HG03108 (cell line): ENCODE data around the gene HCN2.
"Not testable (repeated sequence)": the region's sequence is repeated elsewhere in the genome, so short reads cannot be mapped to it uniquely, and the experiment has no call there.

Experiments used
- ATAC-seq: cut with Tn5 transposase; IDR thresholded peaks from one replicate; pipeline ENCODE4 v1.9.1; 2021; ENCODE audit warnings: moderate library complexity; ENCODE audit not compliant: unreplicated experiment

Gene HCN2

GRCh38 chr19:617551-618246 is 28.0 kb downstream of the HCN2 start:
- no peak for ATAC-seq

GRCh38 chr19:618247-618619 is 28.6 kb downstream of the HCN2 start:
- ATAC-seq = no peak

GRCh38 chr19:618674-619285 is 29.1 kb downstream of the HCN2 start:
- ATAC-seq = no peak

- ATAC-seq = no peak
Observed at GRCh38 chr19:619286-620002, 29.8 kb downstream of the HCN2 start.

GRCh38 chr19:620166-620862 is 30.6 kb downstream of the HCN2 start:
- ATAC-seq = no peak

GRCh38 chr19:621191-621590 is 31.5 kb downstream of the HCN2 start:
- not testable (repeated sequence) for ATAC-seq

- no peak for ATAC-seq
Observed at GRCh38 chr19:621819-622218, 32.1 kb downstream of the HCN2 start.

GRCh38 chr19:622666-623065 is 33.0 kb downstream of the HCN2 start:
- no peak for ATAC-seq

- no peak for ATAC-seq
Observed at GRCh38 chr19:623175-623916, 33.7 kb downstream of the HCN2 start.

- no peak for ATAC-seq
Observed at GRCh38 chr19:623974-624373, 34.3 kb downstream of the HCN2 start.

GRCh38 chr19:624433-625109 is 34.9 kb downstream of the HCN2 start:
- ATAC-seq = no peak

- ATAC-seq = no peak
Observed at GRCh38 chr19:625257-625656, 35.6 kb downstream of the HCN2 start.

GRCh38 chr19:626566-626965 is 36.9 kb downstream of the HCN2 start:
- ATAC-seq = not testable (repeated sequence)

GRCh38 chr19:628168-628567 is 38.5 kb downstream of the HCN2 start:
- ATAC-seq = no peak

- ATAC-seq = not testable (repeated sequence)
Observed at GRCh38 chr19:629515-629914, 39.8 kb downstream of the HCN2 start.

- no peak for ATAC-seq
Observed at GRCh38 chr19:629961-630714, 40.5 kb downstream of the HCN2 start.

- ATAC-seq = no peak
Observed at GRCh38 chr19:632579-633067, 42.9 kb downstream of the HCN2 start.

- peak; percentile 76 for ATAC-seq
Observed at GRCh38 chr19:633068-633785, 43.5 kb downstream of the HCN2 start, which contains the start of gene POLRMT. TSS of gene POLRMT (minus strand) at chr19:633537. CDS start at chr19:633512, 25 bp downstream.
